Choroid plexus epithelial cell (primary cell): ENCODE measurements around the gene SAMD8.
A peak's percentile ranks its signal among the peaks of the same experiment; 100 is the strongest.

Experiments used
- DNase-seq: peaks from one replicate; pipeline ENCODE4 v3.0.0-alpha.2; 2010; ENCODE audit warnings: low read depth
- H3K4me3 ChIP-seq: 2 replicates; pipeline ENCODE4 v1.5.1; 2011; ENCODE audit warnings: low read depth, mild to moderate bottlenecking, control low read depth, low read length, moderate library complexity
- CTCF ChIP-seq: conservative IDR thresholded peaks from 2 replicates; pipeline ENCODE4 v1.5.1; 2011; ENCODE audit warnings: low read depth, mild to moderate bottlenecking, control low read depth, inconsistent platforms, low read length, moderate library complexity

SAMD8 gene

GRCh38 chr10:75111365-75111906 lies at the start of gene SAMD8:
Gene SAMD8, plus strand, starts transcription at chr10:75111656. Its CDS starts 38,873 bp downstream, at chr10:75150529.
- DNase-seq = peak; percentile 97
- H3K4me3 ChIP-seq = peak within 1 kb of the TSS; percentile 92
- TF ChIP-seq CTCF = no peak

- no peak overlapping the region for H3K4me3 ChIP-seq
- no peak for TF ChIP-seq CTCF
- DNase-seq = no peak
Observed at GRCh38 chr10:75061709-75062505, 49.5 kb upstream of the SAMD8 start.

GRCh38 chr10:75062506-75063299 lies 48.8 kb upstream of the SAMD8 start:
- no peak for TF ChIP-seq CTCF
- peak; percentile 7 for DNase-seq
- no peak overlapping the region for H3K4me3 ChIP-seq

GRCh38 chr10:75063461-75064230 lies 47.8 kb upstream of the SAMD8 start:
- H3K4me3 ChIP-seq = no peak overlapping the region
- TF ChIP-seq CTCF = no peak
- no peak for DNase-seq

GRCh38 chr10:75065076-75065475 lies 46.4 kb upstream of the SAMD8 start:
- no peak for DNase-seq
- TF ChIP-seq CTCF = no peak
- H3K4me3 ChIP-seq = no peak overlapping the region

- H3K4me3 ChIP-seq = no peak overlapping the region
- no peak for TF ChIP-seq CTCF
- DNase-seq = no peak
Observed at GRCh38 chr10:75066271-75066670, 45.2 kb upstream of the SAMD8 start.
